ENCODE data around the gene M6PR. TPM values are rescaled to one million over a fixed set of nuclear protein-coding genes. Genes with fewer than 3 reads are reported as not detected.

Gene M6PR
- total RNA-seq, 1 experiment from 2014 or later, result 112 TPM

DNA sequence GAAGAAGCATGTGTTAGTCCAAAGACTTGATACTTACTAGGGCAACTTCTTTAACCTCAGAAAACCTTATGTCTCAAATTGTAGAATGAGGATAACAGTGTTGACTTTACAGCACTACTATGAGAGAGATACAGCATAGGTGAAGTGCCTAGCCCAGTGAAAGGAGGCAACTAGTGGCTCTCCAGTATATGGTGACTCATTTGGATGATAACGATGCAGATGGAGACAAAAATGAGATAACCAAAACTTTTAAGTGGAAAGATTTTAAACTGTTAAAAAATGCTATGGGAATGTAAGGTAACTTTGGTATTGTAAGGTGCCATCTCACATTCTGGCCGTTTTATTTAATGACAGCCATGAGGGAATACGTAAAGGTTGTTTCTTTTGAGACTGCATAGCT, 32.4 kb downstream of the M6PR start:
- CTCF ChIA-PET, result no interaction called here

DNA sequence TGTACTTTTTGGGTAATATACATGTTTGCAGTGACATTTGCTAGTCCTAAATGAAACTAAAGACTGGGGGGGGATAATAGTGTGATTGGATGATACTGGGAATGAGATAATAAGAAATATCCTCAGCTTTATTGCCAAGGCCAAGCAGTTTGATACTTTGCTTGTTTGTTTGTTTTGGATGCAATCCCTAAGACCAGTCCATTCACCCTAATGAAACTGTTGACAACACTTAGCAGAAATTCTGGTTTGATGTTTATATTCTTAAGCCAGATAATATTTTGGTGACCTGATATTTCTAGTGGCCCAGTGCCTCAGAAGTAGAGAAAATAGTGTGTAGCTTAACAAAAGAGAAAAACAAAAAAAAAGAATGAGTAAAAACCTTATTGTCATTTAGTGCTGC, 33.3 kb downstream of the M6PR start:
- Histone ChIP-seq H3K36me3 (ENCODE audit: low read depth, low read length) (no peaks in the 10 kb centered on the region), H3K27me3 (ENCODE audit: low read length) (no peaks in the 10 kb centered on the region), H3K79me2 (ENCODE audit: low read length) (no peaks in the 10 kb centered on the region), H3K9me2 (replicated peaks; ENCODE audit: low read length) (no peaks in the 10 kb centered on the region), H2AFZ (ENCODE audit: low read length) (no peak overlapping the region), H3K4me3 (ENCODE audit: low read length) (no peak overlapping the region; the same call in 1 of the 2 replicates), H3K9me3 (ENCODE audit: low read length) (no peaks in the 10 kb centered on the region), H4K20me1 (ENCODE audit: low read length) (no peaks in the 10 kb centered on the region), H3K4me2 (ENCODE audit: low read length) (0 out of 2 replicates have a peak overlapping the region, but pooled peaks have one; percentile 99), H3F3A (ENCODE audit: low read length, unreplicated experiment) (no peaks in the 10 kb centered on the region), H3K27ac (ENCODE audit: low read length) (no peak overlapping the region), H3K9ac (ENCODE audit: low read length) (no peak overlapping the region), H3K4me1 (ENCODE audit: insufficient read depth, low read length) (peaks cover 11% of the 10 kb centered on the region)
- TSS peak; percentile 33 for BruUV-seq (replicated peaks)
- ChIA-PET CTCF (no interaction called here), POLR2A (ENCODE audit: unreplicated experiment) (no interaction called here)
- no peak for DNase-seq
- intact Hi-C loops (cut with micrococcal nuclease), result no loop called here
- no peak for TF ChIP-seq EZH2 (IDR thresholded peaks at IDR 0.05; ENCODE audit: low read length, unreplicated experiment)
- TF ChIP-seq, protein P1, sequence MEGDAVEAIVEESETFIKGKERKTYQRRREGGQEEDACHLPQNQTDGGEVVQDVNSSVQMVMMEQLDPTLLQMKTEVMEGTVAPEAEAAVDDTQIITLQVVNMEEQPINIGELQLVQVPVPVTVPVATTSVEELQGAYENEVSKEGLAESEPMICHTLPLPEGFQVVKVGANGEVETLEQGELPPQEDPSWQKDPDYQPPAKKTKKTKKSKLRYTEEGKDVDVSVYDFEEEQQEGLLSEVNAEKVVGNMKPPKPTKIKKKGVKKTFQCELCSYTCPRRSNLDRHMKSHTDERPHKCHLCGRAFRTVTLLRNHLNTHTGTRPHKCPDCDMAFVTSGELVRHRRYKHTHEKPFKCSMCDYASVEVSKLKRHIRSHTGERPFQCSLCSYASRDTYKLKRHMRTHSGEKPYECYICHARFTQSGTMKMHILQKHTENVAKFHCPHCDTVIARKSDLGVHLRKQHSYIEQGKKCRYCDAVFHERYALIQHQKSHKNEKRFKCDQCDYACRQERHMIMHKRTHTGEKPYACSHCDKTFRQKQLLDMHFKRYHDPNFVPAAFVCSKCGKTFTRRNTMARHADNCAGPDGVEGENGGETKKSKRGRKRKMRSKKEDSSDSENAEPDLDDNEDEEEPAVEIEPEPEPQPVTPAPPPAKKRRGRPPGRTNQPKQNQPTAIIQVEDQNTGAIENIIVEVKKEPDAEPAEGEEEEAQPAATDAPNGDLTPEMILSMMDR (conservative IDR thresholded peaks at IDR 0.05; ENCODE audit: low read depth, low read length), result no peak
- no peak for TF ChIP-seq EZH2phosphoT487 (IDR thresholded peaks at IDR 0.05; ENCODE audit: borderline replicate concordance, low read length)
- ATAC-seq, result no peak

More for the DNA sequence above, 32.4 kb downstream of the M6PR start:
- H3K9me2 ChIP-seq (replicated peaks; ENCODE audit: low read length), result no peaks in the 10 kb centered on the region
- no peaks in the 10 kb centered on the region for H3K27me3 ChIP-seq (ENCODE audit: low read length)
- intact Hi-C loops (cut with micrococcal nuclease), result no loop called here
- no peaks in the 10 kb centered on the region for H3F3A ChIP-seq (ENCODE audit: low read length, unreplicated experiment)
- no peaks in the 10 kb centered on the region for H3K9me3 ChIP-seq (ENCODE audit: low read length)
- H3K36me3 ChIP-seq (ENCODE audit: low read depth, low read length), result no peaks in the 10 kb centered on the region
- H3K4me3 ChIP-seq (ENCODE audit: low read length), result no peak overlapping the region
- H3K9ac ChIP-seq (ENCODE audit: low read length), result no peak overlapping the region
- POLR2A ChIA-PET (ENCODE audit: unreplicated experiment), result no interaction called here
- H4K20me1 ChIP-seq (ENCODE audit: low read length), result no peaks in the 10 kb centered on the region
- H2AFZ ChIP-seq (ENCODE audit: low read length), result no peak overlapping the region
- ATAC-seq (no peak), DNase-seq (no peak)
- no TSS peak for BruUV-seq (replicated peaks)
- no peak overlapping the region for H3K4me2 ChIP-seq (ENCODE audit: low read length)
- peaks cover 11% of the 10 kb centered on the region for H3K4me1 ChIP-seq (ENCODE audit: insufficient read depth, low read length)
- no peak overlapping the region for H3K27ac ChIP-seq (ENCODE audit: low read length)
- TF ChIP-seq, protein P1 (conservative IDR thresholded peaks at IDR 0.05; ENCODE audit: low read depth, low read length), result no peak
- TF ChIP-seq EZH2 (IDR thresholded peaks at IDR 0.05; ENCODE audit: low read length, unreplicated experiment) (no peak), EZH2phosphoT487 (IDR thresholded peaks at IDR 0.05; ENCODE audit: borderline replicate concordance, low read length) (no peak)
- no peaks in the 10 kb centered on the region for H3K79me2 ChIP-seq (ENCODE audit: low read length)

DNA sequence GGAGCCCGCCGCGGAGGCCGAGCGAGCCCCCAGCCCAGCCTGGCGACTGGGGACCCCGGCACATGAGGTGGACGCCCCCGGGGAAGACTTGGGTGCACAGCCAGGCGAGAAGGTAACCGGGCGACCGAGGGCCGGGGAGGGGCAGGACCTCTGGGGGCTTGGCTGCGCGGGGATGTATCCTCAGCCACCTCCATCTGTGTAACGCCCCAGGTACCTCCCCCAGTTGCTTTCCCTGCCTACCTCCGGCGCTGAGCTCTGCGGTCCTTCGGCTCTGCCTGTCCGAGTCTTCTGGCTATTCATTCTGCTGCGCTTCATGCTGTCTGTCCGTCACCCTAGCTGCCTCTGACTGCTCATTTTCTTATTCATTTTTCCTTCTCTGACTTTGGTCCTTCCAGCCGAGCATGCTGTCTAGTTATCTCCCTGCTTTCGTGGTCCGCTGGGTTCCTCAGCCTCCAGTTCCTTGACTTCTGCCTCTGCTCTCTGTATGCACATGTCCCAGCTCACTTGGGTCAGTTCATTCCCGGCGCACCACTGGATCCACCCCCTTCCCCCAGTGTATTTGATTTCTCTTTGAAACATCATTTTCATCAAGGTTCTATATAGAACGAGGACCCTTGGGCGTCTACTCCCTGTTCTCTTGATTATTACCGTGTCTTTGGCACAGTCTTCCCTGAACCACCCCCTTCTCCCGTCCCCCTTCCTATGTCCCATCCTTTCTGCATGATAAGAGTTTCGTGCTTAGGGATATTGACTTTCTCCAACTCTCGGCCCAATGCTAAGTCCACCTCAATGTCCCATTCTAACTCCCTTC, 34.5 kb downstream of the M6PR start:
- ATAC-seq (peak; percentile 87), DNase-seq (peak; percentile 37)
- Histone ChIP-seq H3K4me1 (ENCODE audit: insufficient read depth, low read length) (peaks cover 11% of the 10 kb centered on the region), H3K9ac (ENCODE audit: low read length) (0 out of 2 replicates have a peak overlapping the region, but pooled peaks have one; percentile 25), H3F3A (ENCODE audit: low read length, unreplicated experiment) (no peaks in the 10 kb centered on the region), H2AFZ (ENCODE audit: low read length) (peak overlapping the region; percentile 99), H3K79me2 (ENCODE audit: low read length) (no peaks in the 10 kb centered on the region), H3K9me3 (ENCODE audit: low read length) (no peaks in the 10 kb centered on the region), H4K20me1 (ENCODE audit: low read length) (no peaks in the 10 kb centered on the region), H3K27ac (ENCODE audit: low read length) (no peak overlapping the region), H3K4me3 (ENCODE audit: low read length) (peak overlapping the region; percentile 86), H3K9me2 (replicated peaks; ENCODE audit: low read length) (no peaks in the 10 kb centered on the region), H3K36me3 (ENCODE audit: low read depth, low read length) (no peaks in the 10 kb centered on the region), H3K4me2 (ENCODE audit: low read length) (peak overlapping the region; percentile 99), H3K27me3 (ENCODE audit: low read length) (no peaks in the 10 kb centered on the region)
- ChIA-PET CTCF (interaction anchor here (0.6 to 0.8 kb wide), 3 partner anchors 22 to 258 kb away, joined by 4 to 7 read pairs (median 4); no protein-coding TSS in a partner anchor), POLR2A (ENCODE audit: unreplicated experiment) (interaction anchor here (0.6 to 0.7 kb wide), 3 partner anchors 24 to 101 kb away, joined by 3 read pairs; no protein-coding TSS in a partner anchor)
- BruUV-seq (replicated peaks), result no TSS peak
- intact Hi-C loops (cut with micrococcal nuclease), result loop anchor here (2.0 to 5.0 kb wide), 2 partner anchors 34 to 132 kb away; partner anchors contain the start of gene M6PR
- TF ChIP-seq EZH2phosphoT487 (IDR thresholded peaks at IDR 0.05; ENCODE audit: borderline replicate concordance, low read length) (no peak), EZH2 (IDR thresholded peaks at IDR 0.05; ENCODE audit: low read length, unreplicated experiment) (no peak)
- TF ChIP-seq, protein P1 (conservative IDR thresholded peaks at IDR 0.05; ENCODE audit: low read depth, low read length), result no peak
